ENCODE results near the gene ATXN3L.

- no peak for TF ChIP-seq POLR2AphosphoS5 (IDR thresholded peaks at IDR 0.05)
- TF ChIP-seq CTCF (IDR thresholded peaks at IDR 0.05), result no peak
- no peak for TF ChIP-seq POLR2A (IDR thresholded peaks at IDR 0.05; ENCODE audit: low read depth)
- no peak for TF ChIP-seq EP300 (IDR thresholded peaks at IDR 0.05)
Measured at GRCh38 chrX:13307041-13307440, 12.8 kb downstream of the ATXN3L start.
